Left lung (tissue), 10 donors: Measurements from ENCODE around the gene CCDC188. TPM values are rescaled to one million over a fixed set of nuclear protein-coding genes. Genes with fewer than 3 reads are reported as not detected.
A peak's percentile ranks its signal among the peaks of the same experiment; 100 is the strongest.

Experiments used
- ATAC-seq: fragments of 200-7000 bp; cut with Tn5 transposase; one replicate; pipeline ENCODE4 v1.9.1; 2020; ENCODE audit warnings: moderate library complexity
- DNase-seq, 4 donors: peaks; one replicate each; pipeline ENCODE4 v3.0.0-alpha.2; 2013 to 2020
- H3K27ac ChIP-seq, 2 donors: fragments of 200-600 bp; sonication (generic) in 1 of 2; one replicate each; pipeline versions ENCODE4 v1.5.0 to v1.8.0; 2020 to 2021
- H3K27me3 ChIP-seq, 2 donors: fragments of 200-600 bp; sonication (generic) in 1 of 2; one replicate each; pipeline versions ENCODE4 v1.5.0 to v1.8.0; 2020 to 2021
- H3K36me3 ChIP-seq, 2 donors: fragments of 200-600 bp; sonication (generic) in 1 of 2; one replicate each; pipeline versions ENCODE4 v1.5.0 to v1.8.0; 2020 to 2021
- H3K4me1 ChIP-seq, 2 donors: fragments of 200-600 bp; one replicate each; pipeline ENCODE4 v1.8.0; 2021
- H3K4me3 ChIP-seq, 2 donors: fragments of 200-600 bp; sonication (generic) in 1 of 2; one replicate each; pipeline versions ENCODE4 v1.5.0 to v1.8.0; 2020 to 2021; ENCODE audit warnings: mild to moderate bottlenecking in 1 of 2
- H3K9me3 ChIP-seq, 2 donors: fragments of 200-600 bp; sonication (generic) in 1 of 2; one replicate each; pipeline versions ENCODE4 v1.5.0 to v1.8.0; 2020 to 2021
- intact Hi-C, 2 donors: fragments of 100-400 bp; cut with DNase I; formaldehyde crosslinking; loops; one replicate each; pipeline versions ENCODE4 v1.11.2 to v1.14.2; 2022
- polyA plus RNA-seq, 6 donors: library from polyadenylated mRNA; unstranded; fragments of 120-200 nt; gene quantifications; one replicate each; pipeline ENCODE4 v1.2.1, GENCODE V29; 2013; ENCODE audit not compliant: insufficient read length in 6 of 6
- total RNA-seq, 2 donors: library from RNA; stranded (reverse); fragmentation: NEBNext Ultra II Directional; extraction: Animal tissue kit (Norgen Biotek cat#: 25700); gene quantifications; one replicate each; pipeline ENCODE4 v1.2.1, GENCODE V29; 2021
- TF ChIP-seq, protein P1 (sequence below), 2 donors: fragments of 200-600 bp; sonication (generic) in 1 of 2; IDR thresholded peaks; one replicate each; pipeline versions ENCODE4 v1.5.0 to v1.8.0; 2021; ENCODE audit warnings: antibody characterized with exemption in 2 of 2
- donor health status: DM: no; HTN: yes; CAD: no.
- donor health status: DM: no; HTN: no; CAD: no.

Gene CCDC188
- total and polyA plus RNA-seq, 8 donors: 1.1 to 3.9 (median 1.7) TPM

DNA sequence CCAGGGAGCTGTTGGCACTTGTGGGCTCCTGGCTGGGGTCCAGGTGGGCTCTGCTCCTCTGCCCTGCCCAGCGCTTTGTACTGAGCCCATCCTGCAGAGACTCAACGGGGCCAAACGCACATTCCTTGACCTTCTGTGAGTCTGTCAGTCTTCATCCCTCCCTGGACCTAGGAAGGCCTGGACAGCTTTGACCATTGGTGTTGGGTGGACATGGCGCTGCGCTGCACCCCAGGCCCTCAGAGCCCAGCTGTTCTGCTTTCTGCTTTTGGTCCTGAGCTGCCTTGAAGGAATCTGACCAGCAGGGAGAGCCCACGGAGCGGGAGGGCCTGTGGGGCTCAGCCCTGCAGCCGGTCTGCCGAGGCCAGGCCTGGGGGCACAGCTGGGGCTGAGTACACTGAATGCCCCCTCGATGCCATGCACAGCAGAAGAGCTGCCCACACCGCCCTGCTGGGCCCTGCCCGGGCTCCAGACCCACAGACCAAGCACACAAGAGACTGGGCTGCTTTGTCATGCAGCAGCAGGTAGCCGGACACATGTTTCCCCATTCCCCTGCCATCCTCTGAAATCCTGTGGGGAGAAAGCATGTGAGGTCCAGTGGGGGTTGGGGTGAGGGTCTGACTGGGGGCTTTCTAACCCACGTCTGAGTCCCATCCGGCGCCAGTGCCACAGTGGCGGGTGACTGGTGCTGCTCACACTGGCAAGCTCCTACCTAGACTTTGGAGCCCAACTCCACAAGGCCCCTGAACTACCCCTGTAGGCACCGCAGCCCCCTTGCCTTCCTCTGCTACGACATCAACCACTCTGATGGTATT lies 24.1 kb upstream of the CCDC188 start:
- DNase-seq (no peak), ATAC-seq (peak; percentile 40)
- no peaks in the 10 kb centered on the region for H3K9me3 ChIP-seq

GRCh38 chr22:20173772-20174171 lies 22.9 kb upstream of the CCDC188 start:
- Histone ChIP-seq H3K27me3 (no peaks in the 10 kb centered on the region), H3K4me3 (no peak overlapping the region), H3K4me1 (no peaks in the 10 kb centered on the region), H3K36me3 (no peaks in the 10 kb centered on the region), H3K9me3 (no peaks in the 10 kb centered on the region), H3K27ac (no peak overlapping the region)
- TF ChIP-seq, protein P1, sequence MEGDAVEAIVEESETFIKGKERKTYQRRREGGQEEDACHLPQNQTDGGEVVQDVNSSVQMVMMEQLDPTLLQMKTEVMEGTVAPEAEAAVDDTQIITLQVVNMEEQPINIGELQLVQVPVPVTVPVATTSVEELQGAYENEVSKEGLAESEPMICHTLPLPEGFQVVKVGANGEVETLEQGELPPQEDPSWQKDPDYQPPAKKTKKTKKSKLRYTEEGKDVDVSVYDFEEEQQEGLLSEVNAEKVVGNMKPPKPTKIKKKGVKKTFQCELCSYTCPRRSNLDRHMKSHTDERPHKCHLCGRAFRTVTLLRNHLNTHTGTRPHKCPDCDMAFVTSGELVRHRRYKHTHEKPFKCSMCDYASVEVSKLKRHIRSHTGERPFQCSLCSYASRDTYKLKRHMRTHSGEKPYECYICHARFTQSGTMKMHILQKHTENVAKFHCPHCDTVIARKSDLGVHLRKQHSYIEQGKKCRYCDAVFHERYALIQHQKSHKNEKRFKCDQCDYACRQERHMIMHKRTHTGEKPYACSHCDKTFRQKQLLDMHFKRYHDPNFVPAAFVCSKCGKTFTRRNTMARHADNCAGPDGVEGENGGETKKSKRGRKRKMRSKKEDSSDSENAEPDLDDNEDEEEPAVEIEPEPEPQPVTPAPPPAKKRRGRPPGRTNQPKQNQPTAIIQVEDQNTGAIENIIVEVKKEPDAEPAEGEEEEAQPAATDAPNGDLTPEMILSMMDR (IDR thresholded peaks at IDR 0.05): no peak
- intact Hi-C loops: no loop called here
- no peak for DNase-seq
- no peak for ATAC-seq

More for the DNA sequence above, 24.1 kb upstream of the CCDC188 start:
- intact Hi-C loops: no loop called here
- TF ChIP-seq, protein P1 (IDR thresholded peaks at IDR 0.05): no peak
- H3K36me3 ChIP-seq: no peaks in the 10 kb centered on the region
- H3K27me3 ChIP-seq: no peaks in the 10 kb centered on the region
- H3K27ac ChIP-seq: no peak overlapping the region
- H3K4me3 ChIP-seq: no peak overlapping the region
- no peaks in the 10 kb centered on the region for H3K4me1 ChIP-seq

GRCh38 chr22:20173246-20173645 lies 22.4 kb upstream of the CCDC188 start:
- TF ChIP-seq, protein P1 (IDR thresholded peaks at IDR 0.05): no peak
- Histone ChIP-seq H3K27me3 (no peaks in the 10 kb centered on the region), H3K4me3 (no peak overlapping the region), H3K27ac (no peak overlapping the region), H3K4me1 (no peaks in the 10 kb centered on the region), H3K36me3 (no peaks in the 10 kb centered on the region), H3K9me3 (no peaks in the 10 kb centered on the region)
- DNase-seq (no peak), ATAC-seq (no peak)
- intact Hi-C loops: no loop called here

DNA sequence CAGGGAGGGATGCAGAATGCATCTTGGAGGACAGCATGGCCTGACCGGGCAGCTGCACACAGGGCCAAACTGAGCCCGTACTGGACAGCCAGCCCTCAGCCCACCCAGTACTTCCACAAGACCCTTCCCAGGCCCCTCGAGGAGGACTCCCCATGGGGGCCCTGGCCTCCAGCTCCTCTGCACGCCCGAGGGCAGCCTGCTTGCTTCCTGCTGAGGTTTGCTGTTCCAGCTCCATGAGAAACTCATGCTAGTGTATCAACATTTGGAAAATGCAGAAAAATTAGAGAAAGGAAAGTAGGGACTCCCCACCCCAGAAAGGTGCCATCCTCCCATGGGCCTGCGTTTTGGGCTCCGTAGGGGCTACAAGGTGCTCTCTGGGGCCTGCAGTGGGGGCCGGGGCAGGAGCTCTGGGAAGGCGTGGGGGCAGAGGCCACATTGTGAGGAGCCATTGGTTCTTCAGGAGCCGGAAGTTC lies 21.3 kb upstream of the CCDC188 start:
- TF ChIP-seq, protein P1 (IDR thresholded peaks at IDR 0.05): no peak
- H3K9me3 ChIP-seq: no peaks in the 10 kb centered on the region
- no peaks in the 10 kb centered on the region for H3K27me3 ChIP-seq
- ATAC-seq (no peak), DNase-seq (no peak)
- no peak overlapping the region for H3K4me3 ChIP-seq
- H3K4me1 ChIP-seq: no peaks in the 10 kb centered on the region
- no peak overlapping the region for H3K27ac ChIP-seq
- intact Hi-C loops: no loop called here
- H3K36me3 ChIP-seq: no peaks in the 10 kb centered on the region

DNA sequence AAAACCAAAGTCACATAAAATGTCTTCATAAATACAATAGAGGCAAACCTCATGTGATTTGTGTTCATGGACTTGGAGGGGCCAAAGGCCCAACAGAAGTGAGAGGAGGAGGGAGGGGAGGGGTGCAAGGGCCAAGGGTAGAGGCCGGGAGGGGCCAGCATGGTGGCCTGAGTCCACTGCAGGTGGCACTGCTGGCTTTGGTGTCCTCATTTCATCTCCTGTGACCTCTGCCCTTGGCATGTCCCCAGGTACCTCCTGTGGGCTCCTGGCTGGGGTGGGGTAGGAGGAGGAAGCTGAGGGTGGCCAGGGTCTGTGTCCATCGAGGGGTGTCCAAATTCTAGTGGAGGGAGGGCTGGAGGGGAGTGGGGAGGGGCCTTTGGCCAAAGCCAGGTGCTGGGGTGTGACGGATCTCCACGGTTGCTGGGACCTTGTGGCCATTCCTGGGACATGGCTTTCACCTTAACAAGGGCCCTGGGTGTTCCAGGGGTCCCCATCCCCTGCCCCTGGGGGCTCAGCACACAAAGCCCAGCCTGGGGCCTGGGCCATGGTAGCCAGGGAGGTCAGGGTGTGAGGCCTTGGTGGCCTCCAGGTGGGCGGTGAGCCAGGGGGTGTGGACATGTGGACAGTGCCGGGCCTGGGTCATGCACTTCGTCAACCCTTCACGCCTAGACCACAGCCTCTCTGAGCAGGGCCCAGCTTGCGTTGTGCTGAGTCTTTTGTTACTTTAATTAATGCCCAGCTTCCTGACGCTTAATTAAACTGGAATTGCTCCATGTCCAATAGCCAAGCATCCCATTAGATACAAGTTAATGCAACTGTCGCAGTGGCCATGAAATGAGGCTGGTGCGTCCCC lies 20.7 kb upstream of the CCDC188 start:
- H3K27ac ChIP-seq: no peak overlapping the region
- TF ChIP-seq, protein P1 (IDR thresholded peaks at IDR 0.05): no peak
- H3K4me1 ChIP-seq: no peaks in the 10 kb centered on the region
- DNase-seq (no peak), ATAC-seq (no peak)
- intact Hi-C loops: no loop called here
- no peaks in the 10 kb centered on the region for H3K27me3 ChIP-seq
- H3K4me3 ChIP-seq: no peak overlapping the region
- H3K36me3 ChIP-seq: no peaks in the 10 kb centered on the region
- H3K9me3 ChIP-seq: no peaks in the 10 kb centered on the region
